OCI-LY3 (cell line): ENCODE data around the gene PIEZO1.

Experiments used
- H2AFZ ChIP-seq: fragments of 200-600, 300-600 bp; shearing (Covaris generic); 2 replicates; pipeline ENCODE4 v1.6.0; 2014; ENCODE audit warnings: antibody characterized with exemption, low read depth, low read length
- H3K27ac ChIP-seq: fragments of 200-600, 300-600 bp; sonication (generic); 2 replicates; pipeline ENCODE4 v1.5.1; 2014; ENCODE audit warnings: mild to moderate bottlenecking, low read length, moderate library complexity, mixed read lengths
- H3K27me3 ChIP-seq: fragments of 200-600, 300-600 bp; sonication (generic); 2 replicates; pipeline ENCODE4 v1.6.1; 2014; ENCODE audit warnings: low read depth, low read length, mixed read lengths
- H3K36me3 ChIP-seq: fragments of 200-600, 300-600 bp; sonication (generic); replicated peaks from 2 replicates; pipeline ENCODE3; 2014; ENCODE audit warnings: low read depth, low read length, mixed read lengths
- H3K4me1 ChIP-seq: fragments of 300-600, 200-600 bp; sonication (generic); 2 replicates; pipeline ENCODE4 v1.6.1; 2014; ENCODE audit warnings: low read length, mixed read lengths
- H3K4me2 ChIP-seq: fragments of 200-600, 300-600 bp; sonication (generic); 2 replicates; pipeline ENCODE4 v1.6.1; 2014; ENCODE audit warnings: low read length, mixed read lengths
- H3K4me3 ChIP-seq: fragments of 300-600, 200-600 bp; sonication (generic); 2 replicates; pipeline ENCODE4 v1.5.1; 2014; ENCODE audit warnings: antibody characterized with exemption, mild to moderate bottlenecking, low read length, moderate library complexity
- H3K79me2 ChIP-seq: fragments of 300-600, 200-600 bp; shearing (Covaris generic); 2 replicates; pipeline ENCODE4 v1.6.1; 2014; ENCODE audit warnings: mild to moderate bottlenecking, low read length, mixed read lengths
- H3K9ac ChIP-seq: fragments of 300-600, 200-600 bp; shearing (Covaris generic); 2 replicates; pipeline ENCODE4 v1.6.0; 2014; ENCODE audit warnings: mild to moderate bottlenecking, low read length, moderate library complexity
- H3K9me3 ChIP-seq: fragments of 200-600, 300-600 bp; shearing (Covaris generic); 2 replicates; pipeline ENCODE4 v1.6.1; 2014; ENCODE audit warnings: low read length, mixed read lengths; ENCODE audit not compliant: insufficient read depth
- H4K20me1 ChIP-seq: fragments of 200-600, 300-600 bp; sonication (generic); 2 replicates; pipeline ENCODE4 v1.6.1; 2016; ENCODE audit warnings: low read length, mixed read lengths; ENCODE audit not compliant: insufficient read depth
- EZH2phosphoT487 ChIP-seq: fragments of 200-600 bp; shearing (Covaris generic); IDR thresholded peaks from 2 replicates; pipeline ENCODE4 v1.6.1; 2018; ENCODE audit warnings: antibody characterized with exemption, mixed run types, low read depth
- TF ChIP-seq, protein P1 (sequence below): fragments of 200-600, 300-600 bp; sonication (generic); IDR thresholded peaks from 2 replicates; pipeline ENCODE4 v1.5.1; 2014; ENCODE audit warnings: antibody characterized with exemption, low read length, low read depth

PIEZO1 gene

DNA sequence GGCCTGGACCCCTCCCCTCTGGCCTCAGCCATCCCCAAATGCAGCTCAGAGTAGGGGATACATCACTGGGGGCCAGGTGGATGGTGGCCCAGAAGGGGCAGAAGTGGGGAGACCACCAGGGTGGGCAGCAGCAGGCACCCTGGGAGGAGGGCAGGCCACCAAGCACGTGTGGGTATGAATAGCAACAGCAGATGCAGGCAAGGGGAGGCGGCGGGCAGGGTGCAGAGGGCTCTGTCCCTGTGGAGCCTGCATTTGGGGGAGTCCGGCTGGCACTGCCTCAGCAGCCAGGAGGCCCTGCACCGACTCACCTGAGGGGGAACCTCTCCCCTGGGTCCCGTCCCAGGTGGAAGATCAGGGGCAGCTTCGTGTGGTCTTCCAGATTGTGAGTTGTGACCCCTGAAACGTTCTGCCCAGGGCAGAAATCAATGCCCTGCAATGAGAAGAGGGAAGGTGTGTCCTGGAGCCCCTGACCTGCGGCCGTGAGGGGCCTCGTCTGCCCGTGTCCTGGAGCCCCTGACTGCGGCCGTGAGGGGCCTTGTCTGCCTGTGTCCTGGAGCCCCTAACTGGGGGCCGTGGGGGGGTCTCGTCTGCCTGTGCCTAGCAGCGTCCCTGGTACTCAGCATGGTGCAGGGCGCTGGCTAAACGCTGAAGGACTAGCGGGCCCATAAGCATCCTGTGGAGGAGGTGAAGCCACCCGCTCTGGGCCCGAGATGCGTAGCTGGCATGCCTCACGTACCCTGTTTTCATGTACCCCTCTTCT, 37.4 kb upstream of the PIEZO1 start:
- Histone ChIP-seq H3K36me3 (no peaks in the 10 kb centered on the region), H3K4me2 (no peak overlapping the region), H3K9ac (no peak overlapping the region), H3K27ac (no peak overlapping the region), H3K4me3 (no peak overlapping the region), H3K9me3 (no peaks in the 10 kb centered on the region), H2AFZ (no peak overlapping the region), H3K4me1 (no peaks in the 10 kb centered on the region), H4K20me1 (no peaks in the 10 kb centered on the region), H3K27me3 (no peaks in the 10 kb centered on the region), H3K79me2 (no peaks in the 10 kb centered on the region)
- no peak for TF ChIP-seq EZH2phosphoT487
- TF ChIP-seq, protein P1, sequence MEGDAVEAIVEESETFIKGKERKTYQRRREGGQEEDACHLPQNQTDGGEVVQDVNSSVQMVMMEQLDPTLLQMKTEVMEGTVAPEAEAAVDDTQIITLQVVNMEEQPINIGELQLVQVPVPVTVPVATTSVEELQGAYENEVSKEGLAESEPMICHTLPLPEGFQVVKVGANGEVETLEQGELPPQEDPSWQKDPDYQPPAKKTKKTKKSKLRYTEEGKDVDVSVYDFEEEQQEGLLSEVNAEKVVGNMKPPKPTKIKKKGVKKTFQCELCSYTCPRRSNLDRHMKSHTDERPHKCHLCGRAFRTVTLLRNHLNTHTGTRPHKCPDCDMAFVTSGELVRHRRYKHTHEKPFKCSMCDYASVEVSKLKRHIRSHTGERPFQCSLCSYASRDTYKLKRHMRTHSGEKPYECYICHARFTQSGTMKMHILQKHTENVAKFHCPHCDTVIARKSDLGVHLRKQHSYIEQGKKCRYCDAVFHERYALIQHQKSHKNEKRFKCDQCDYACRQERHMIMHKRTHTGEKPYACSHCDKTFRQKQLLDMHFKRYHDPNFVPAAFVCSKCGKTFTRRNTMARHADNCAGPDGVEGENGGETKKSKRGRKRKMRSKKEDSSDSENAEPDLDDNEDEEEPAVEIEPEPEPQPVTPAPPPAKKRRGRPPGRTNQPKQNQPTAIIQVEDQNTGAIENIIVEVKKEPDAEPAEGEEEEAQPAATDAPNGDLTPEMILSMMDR: no peak

DNA sequence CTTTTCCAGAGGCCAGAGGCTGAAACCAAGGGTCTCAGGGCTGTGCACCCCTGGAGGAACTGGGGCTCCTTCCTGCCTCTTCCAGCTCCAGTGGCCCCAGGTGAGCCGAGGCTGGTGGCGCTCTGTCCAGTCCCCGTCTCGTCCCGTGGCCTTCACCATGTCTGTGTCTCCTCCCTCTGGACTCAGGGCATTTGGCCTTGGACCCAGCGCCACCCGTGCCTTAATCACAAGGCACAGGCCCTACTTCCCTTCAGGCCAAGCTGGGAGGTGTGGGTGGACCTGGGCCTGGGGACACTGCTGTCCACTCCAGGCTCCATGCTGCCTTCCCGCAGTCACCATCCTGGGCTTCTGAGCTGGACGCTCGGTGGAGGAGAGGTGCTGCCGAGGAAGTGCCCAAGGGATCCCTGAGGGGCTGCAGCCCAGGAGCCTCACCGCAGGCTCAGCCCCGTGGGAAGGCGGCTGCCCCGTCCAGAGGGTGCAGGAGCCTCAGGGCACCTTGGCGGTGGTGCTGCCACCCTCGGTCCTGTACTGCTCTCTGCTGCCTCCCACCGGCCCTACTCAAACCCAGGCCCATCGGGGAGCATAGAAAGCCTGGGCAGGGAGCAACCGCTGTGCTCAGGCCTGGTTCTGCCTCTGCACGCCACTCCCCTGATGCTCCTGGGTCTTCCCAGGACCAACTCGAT, 36.3 kb upstream of the PIEZO1 start:
- Histone ChIP-seq H3K4me1 (no peaks in the 10 kb centered on the region), H4K20me1 (no peaks in the 10 kb centered on the region), H3K27ac (no peak overlapping the region), H3K79me2 (no peaks in the 10 kb centered on the region), H3K36me3 (no peaks in the 10 kb centered on the region), H2AFZ (no peak overlapping the region), H3K27me3 (no peaks in the 10 kb centered on the region), H3K4me3 (no peak overlapping the region), H3K9me3 (no peaks in the 10 kb centered on the region), H3K4me2 (no peak overlapping the region), H3K9ac (no peak overlapping the region)
- TF ChIP-seq, protein P1: peak; percentile 11; the same call in 1 of the 2 replicates
- TF ChIP-seq EZH2phosphoT487: no peak

DNA sequence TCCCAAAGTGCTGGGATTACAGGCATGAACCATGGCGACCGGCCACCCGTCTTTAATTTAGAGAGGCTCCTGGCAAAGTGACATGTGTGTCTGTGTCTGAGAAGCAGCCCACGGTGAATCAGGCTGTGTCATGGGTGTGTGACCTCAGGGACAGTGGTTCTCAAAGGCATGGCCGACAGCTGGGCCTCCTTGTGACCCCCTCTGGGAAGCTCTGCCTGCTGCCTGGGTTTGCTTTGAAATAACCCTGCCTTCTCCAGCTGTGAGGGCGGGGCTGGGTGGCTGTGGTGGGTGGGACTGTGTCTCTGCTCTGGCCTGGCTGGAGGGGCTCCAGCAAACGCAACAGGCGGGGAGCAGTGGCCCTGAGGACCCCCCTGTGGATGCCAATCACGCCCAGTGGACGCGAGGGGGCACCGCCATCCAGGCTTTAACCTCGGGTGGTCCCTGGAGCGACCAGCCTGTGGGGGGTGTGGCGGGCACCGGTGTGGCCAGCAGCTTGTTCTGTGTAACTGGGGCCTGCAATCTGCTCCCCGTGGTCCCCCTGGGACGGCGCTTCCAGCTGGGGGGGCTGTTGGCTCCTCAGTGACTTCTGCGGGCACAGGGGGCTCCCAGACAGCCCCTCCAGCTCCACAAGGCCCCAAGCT, 35.5 kb upstream of the PIEZO1 start:
- no peaks in the 10 kb centered on the region for H4K20me1 ChIP-seq
- TF ChIP-seq, protein P1: no peak
- no peak for TF ChIP-seq EZH2phosphoT487
- no peak overlapping the region for H3K27ac ChIP-seq
- no peak overlapping the region for H3K4me3 ChIP-seq
- H3K36me3 ChIP-seq: no peaks in the 10 kb centered on the region
- no peaks in the 10 kb centered on the region for H3K79me2 ChIP-seq
- H3K9ac ChIP-seq: no peak overlapping the region
- H3K4me1 ChIP-seq: no peaks in the 10 kb centered on the region
- no peak overlapping the region for H2AFZ ChIP-seq
- no peaks in the 10 kb centered on the region for H3K27me3 ChIP-seq
- H3K4me2 ChIP-seq: no peak overlapping the region
- no peaks in the 10 kb centered on the region for H3K9me3 ChIP-seq

DNA sequence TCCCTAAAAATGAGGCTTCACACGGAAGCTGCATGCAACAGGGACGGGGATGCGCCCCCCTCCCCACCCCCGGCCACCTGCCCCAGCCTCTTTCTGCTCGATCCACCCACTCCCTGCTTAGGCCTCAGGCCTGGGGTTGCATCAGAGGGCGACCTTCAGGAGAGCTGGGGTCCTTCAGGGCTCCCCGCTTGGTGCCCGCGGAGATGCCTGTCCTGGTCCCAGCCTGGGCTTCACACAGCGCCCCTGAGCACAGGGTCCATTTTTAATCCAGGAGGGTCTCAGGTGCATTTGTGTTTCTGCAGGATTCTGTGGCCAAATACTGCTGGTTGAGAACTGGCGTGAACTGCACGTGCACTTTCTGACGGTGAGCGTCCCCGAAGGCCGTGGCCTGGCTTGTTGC, 34.1 kb upstream of the PIEZO1 start:
- Histone ChIP-seq H3K9me3 (no peaks in the 10 kb centered on the region), H3K9ac (no peak overlapping the region), H3K4me2 (no peak overlapping the region), H3K27ac (no peak overlapping the region), H3K4me1 (no peaks in the 10 kb centered on the region), H3K27me3 (no peaks in the 10 kb centered on the region), H3K4me3 (no peak overlapping the region), H3K36me3 (no peaks in the 10 kb centered on the region), H2AFZ (no peak overlapping the region), H4K20me1 (no peaks in the 10 kb centered on the region), H3K79me2 (no peaks in the 10 kb centered on the region)
- TF ChIP-seq, protein P1: no peak
- TF ChIP-seq EZH2phosphoT487: no peak
